Spinal cord (tissue), 4 donors: ENCODE results near the gene SDHD. TPM values are rescaled to one million over a fixed set of nuclear protein-coding genes. Genes with fewer than 3 reads are reported as not detected.

Experiments
- polyA plus RNA-seq, 2 donors: library from polyadenylated mRNA; unstranded; fragments of 120-200 nt; gene quantifications; one replicate each; pipeline ENCODE4 v1.2.1, GENCODE V29; 2013; ENCODE audit not compliant: insufficient read length in 2 of 2
- total RNA-seq, 2 donors: library from RNA; depleted of rRNA in 1 of 2; stranded (reverse); fragments of 120-200 nt in 1 of 2; fragments of >200 nt in 1 of 2; gene quantifications; one replicate each; pipeline versions ENCODE4 v1.2.3 to v1.2.4, GENCODE V29; 2013 to 2014

SDHD gene
- total and polyA plus RNA-seq, 4 donors: 72.5 to 125 (median 84.8) TPM

Other genes with a start within 250 kb of the SDHD start
- gene ALG9, start 215.3 kb upstream of the SDHD start, total RNA-seq: 10 to 100 TPM; 55.9 to 61.1 TPM
- 10 to 100 TPM; 36.3 to 37.2 TPM for gene ALG9, start 215.3 kb upstream of the SDHD start, polyA plus RNA-seq
- 1 to 10 TPM; 4.6 to 7.1 TPM for gene FDXACB1, start 207.7 kb upstream of the SDHD start, total RNA-seq
- 1 to 10 TPM; 4.4 to 4.9 TPM for gene FDXACB1, start 207.7 kb upstream of the SDHD start, polyA plus RNA-seq
- 10 to 100 TPM; 12.9 to 32.6 TPM for gene CFAP68, start 207.3 kb upstream of the SDHD start, total RNA-seq
- 10 to 100 TPM; 25.1 to 29.7 TPM for gene CFAP68, start 207.3 kb upstream of the SDHD start, polyA plus RNA-seq
- 10 to 100 TPM; 85.2 to 90.4 TPM for gene CRYAB, start 175.1 kb upstream of the SDHD start, total RNA-seq
- gene CRYAB, start 175.1 kb upstream of the SDHD start, polyA plus RNA-seq: 100 to 1,000 TPM; 122 to 126 TPM
- gene HSPB2, start 174.1 kb upstream of the SDHD start, total RNA-seq: 1 to 10 TPM in 1 of 2 donors, under 1 TPM in 1; 0.50 to 3.0 TPM
- gene HSPB2, start 174.1 kb upstream of the SDHD start, polyA plus RNA-seq: 1 to 10 TPM; 4.3 to 5.7 TPM
- under 1 TPM in 1 of 2 donors, not detected in 1; 0.88 TPM for gene C11orf52, start 168.0 kb upstream of the SDHD start, total RNA-seq
- under 1 TPM; 0.46 to 0.81 TPM for gene C11orf52, start 168.0 kb upstream of the SDHD start, polyA plus RNA-seq
- 10 to 100 TPM; 48.5 to 66.4 TPM for gene DIXDC1, start 149.5 kb upstream of the SDHD start, total RNA-seq
- 10 to 100 TPM; 31.5 to 34.1 TPM for gene DIXDC1, start 149.5 kb upstream of the SDHD start, polyA plus RNA-seq
- gene DLAT, start 61.5 kb upstream of the SDHD start, total RNA-seq: 10 to 100 TPM; 36.5 to 58.3 TPM
- gene DLAT, start 61.5 kb upstream of the SDHD start, polyA plus RNA-seq: 10 to 100 TPM; 39.1 to 53.1 TPM
- gene PIH1D2, start 12.9 kb upstream of the SDHD start, total RNA-seq: 10 to 100 TPM in 1 of 2 donors, 1 to 10 TPM in 1; 5.4 to 12.9 TPM
- gene PIH1D2, start 12.9 kb upstream of the SDHD start, polyA plus RNA-seq: 1 to 10 TPM; 5.3 to 9.3 TPM
- gene NKAPD1, start 12.6 kb upstream of the SDHD start, total RNA-seq: 10 to 100 TPM; 24.8 to 36.4 TPM
- gene NKAPD1, start 12.6 kb upstream of the SDHD start, polyA plus RNA-seq: 10 to 100 TPM; 37.3 to 48.1 TPM
- 100 to 1,000 TPM in 1 of 2 donors, 10 to 100 TPM in 1; 73.3 to 122 TPM for gene TIMM8B, start 117 bp upstream of the SDHD start, total RNA-seq
- 10 to 100 TPM; 74.7 to 80.2 TPM for gene TIMM8B, start 117 bp upstream of the SDHD start, polyA plus RNA-seq
- gene IL18, start 77.2 kb downstream of the SDHD start, total RNA-seq: 10 to 100 TPM in 1 of 2 donors, 1 to 10 TPM in 1; 7.8 to 18.2 TPM
- 1 to 10 TPM; 3.3 to 5.8 TPM for gene IL18, start 77.2 kb downstream of the SDHD start, polyA plus RNA-seq
- gene TEX12, start 80.5 kb downstream of the SDHD start, total RNA-seq: under 1 TPM; 0.17 to 0.99 TPM
- under 1 TPM in 1 of 2 donors, not detected in 1; 0.14 TPM for gene TEX12, start 80.5 kb downstream of the SDHD start, polyA plus RNA-seq
- 10 to 100 TPM; 15.9 to 16.2 TPM for gene BCO2, start 88.6 kb downstream of the SDHD start, total RNA-seq
- gene BCO2, start 88.6 kb downstream of the SDHD start, polyA plus RNA-seq: 10 to 100 TPM in 1 of 2 donors, 1 to 10 TPM in 1; 8.2 to 12.3 TPM
- 10 to 100 TPM; 49.0 to 50.2 TPM for gene PTS, start 139.6 kb downstream of the SDHD start, total RNA-seq
- 10 to 100 TPM; 96.2 to 97.1 TPM for gene PTS, start 139.6 kb downstream of the SDHD start, polyA plus RNA-seq
- not detected for gene PLET1, start 174.0 kb downstream of the SDHD start, total RNA-seq
- under 1 TPM in 1 of 2 donors, not detected in 1; 0.15 TPM for gene PLET1, start 174.0 kb downstream of the SDHD start, polyA plus RNA-seq